ENCODE measurements around the gene TOX3.

The TOX3 gene

GRCh38 chr16:52498328-52499059 lies 48.4 kb downstream of the TOX3 start:
- intact Hi-C loops (cut with DNase I) = no loop called here
- DNase-seq = peak in 25 of 42 donors; percentile 3 to 52 (median 24)

GRCh38 chr16:52497067-52497816 lies 49.7 kb downstream of the TOX3 start:
- intact Hi-C loops (cut with DNase I) = no loop called here
- peak in 1 of 42 donors; percentile 4 for DNase-seq

- intact Hi-C loops (cut with DNase I) = no loop called here
- no peak for DNase-seq
Measured at GRCh38 chr16:52496051-52496876, 50.7 kb downstream of the TOX3 start.

GRCh38 chr16:52494621-52495020 lies 52.3 kb downstream of the TOX3 start:
- no peak for DNase-seq
- intact Hi-C loops (cut with DNase I) = no loop called here

GRCh38 chr16:52494145-52494544 lies 52.8 kb downstream of the TOX3 start:
- intact Hi-C loops (cut with DNase I) = no loop called here

GRCh38 chr16:52492789-52493357 lies 54.1 kb downstream of the TOX3 start:
- DNase-seq = no peak
- intact Hi-C loops (cut with DNase I) = no loop called here

More at GRCh38 chr16:52494145-52494544, 52.8 kb downstream of the TOX3 start:
- DNase-seq = no peak

GRCh38 chr16:52491216-52491615 lies 55.7 kb downstream of the TOX3 start:
- intact Hi-C loops (cut with DNase I) = no loop called here
- DNase-seq = peak in 6 of 42 donors; percentile 12 to 42 (median 32)

- DNase-seq = no peak
- intact Hi-C loops (cut with DNase I) = no loop called here
Measured at GRCh38 chr16:52489894-52490293, 57.0 kb downstream of the TOX3 start.

- no peak for DNase-seq
- intact Hi-C loops (cut with DNase I) = no loop called here
Measured at GRCh38 chr16:52488837-52489289, 58.1 kb downstream of the TOX3 start.

- intact Hi-C loops (cut with DNase I) = no loop called here
- no peak for DNase-seq
Measured at GRCh38 chr16:52487849-52488457, 59.0 kb downstream of the TOX3 start.

GRCh38 chr16:52480237-52480636 lies 66.7 kb downstream of the TOX3 start:
- DNase-seq = no peak

GRCh38 chr16:52476111-52476510 lies 70.8 kb downstream of the TOX3 start:
- DNase-seq = no peak
- intact Hi-C loops (cut with DNase I) = no loop called here

More at GRCh38 chr16:52480237-52480636, 66.7 kb downstream of the TOX3 start:
- intact Hi-C loops (cut with DNase I) = no loop called here

GRCh38 chr16:52474679-52475078 lies 72.3 kb downstream of the TOX3 start:
- no peak for DNase-seq
- intact Hi-C loops (cut with DNase I) = no loop called here

- no peak for DNase-seq
- intact Hi-C loops (cut with DNase I) = no loop called here
Measured at GRCh38 chr16:52473096-52473495, 73.8 kb downstream of the TOX3 start.

- intact Hi-C loops (cut with DNase I) = no loop called here
Measured at GRCh38 chr16:52471650-52472370, 75.1 kb downstream of the TOX3 start.

GRCh38 chr16:52470585-52470984 lies 76.4 kb downstream of the TOX3 start:
- DNase-seq = no peak
- intact Hi-C loops (cut with DNase I) = no loop called here

More at GRCh38 chr16:52471650-52472370, 75.1 kb downstream of the TOX3 start:
- no peak for DNase-seq

- intact Hi-C loops (cut with DNase I) = no loop called here
- DNase-seq = no peak
Measured at GRCh38 chr16:52469775-52470174, 77.2 kb downstream of the TOX3 start.

- intact Hi-C loops (cut with DNase I) = no loop called here
- no peak for DNase-seq
Measured at GRCh38 chr16:52469091-52469490, 77.9 kb downstream of the TOX3 start.

Data from head of caudate nucleus (tissue), 42 donors.